Amniotic epithelial cell (primary cell): ENCODE measurements around the gene FAM241A.
A peak's percentile ranks its signal among the peaks of the same experiment; 100 is the strongest.
"Not testable (repeated sequence)": the region's sequence is repeated elsewhere in the genome, so short reads cannot be mapped to it uniquely, and the experiment has no call there.

Source experiments
- DNase-seq: peaks from one replicate; pipeline ENCODE4 v3.0.0-alpha.2; 2010; ENCODE audit warnings: low read depth

FAM241A gene

GRCh38 chr4:112173593-112174558 lies 28.6 kb downstream of the FAM241A start:
- peak; percentile 55 for DNase-seq

- DNase-seq = no peak
Observed at GRCh38 chr4:112175840-112176239, 30.6 kb downstream of the FAM241A start.

DNA sequence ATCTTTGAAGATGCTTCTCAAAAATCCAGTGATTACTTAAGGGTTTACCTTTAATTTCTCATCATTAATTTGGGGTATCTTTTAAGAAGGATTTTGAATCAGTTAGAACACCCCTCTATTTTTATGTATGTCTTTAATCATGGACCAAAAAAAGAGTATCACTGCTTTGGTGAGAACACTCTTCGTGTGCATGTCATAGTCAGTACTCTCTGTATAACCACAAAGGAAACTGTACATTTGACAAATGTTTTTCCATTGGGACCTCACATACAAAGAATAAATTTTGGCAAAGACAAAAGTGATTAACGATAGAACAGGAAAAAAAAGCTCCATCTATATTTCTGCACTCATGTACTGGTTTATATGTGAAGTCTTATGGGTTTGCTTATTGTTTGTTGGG lies 31.3 kb downstream of the FAM241A start:
- no peak for DNase-seq

GRCh38 chr4:112178741-112179140 lies 33.5 kb downstream of the FAM241A start:
- peak; percentile 37 for DNase-seq

- peak; percentile 85 for DNase-seq
Observed at GRCh38 chr4:112181358-112182000, 36.2 kb downstream of the FAM241A start.

DNA sequence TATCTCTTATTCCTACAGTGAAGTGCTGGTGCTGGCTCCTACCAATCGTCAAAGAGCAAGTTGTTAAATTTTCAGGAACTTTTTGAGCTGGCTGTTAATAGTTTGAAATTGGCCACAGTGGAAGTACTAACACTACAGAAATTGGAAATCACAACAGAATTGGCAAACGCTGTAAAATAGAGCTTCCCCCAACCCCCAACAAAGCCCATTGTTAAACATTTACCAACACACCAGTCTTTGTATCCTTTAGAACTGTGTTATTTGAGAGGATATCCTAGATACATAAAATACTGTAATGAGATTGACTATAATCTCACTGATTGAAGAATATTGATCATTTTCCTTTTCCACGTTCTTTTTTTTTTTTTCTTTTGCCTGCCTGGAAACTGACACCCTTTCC lies 37.4 kb downstream of the FAM241A start:
- DNase-seq = no peak

GRCh38 chr4:112183252-112183651 lies 38.0 kb downstream of the FAM241A start:
- DNase-seq = peak; percentile 86

- DNase-seq = no peak
Observed at GRCh38 chr4:112184438-112184837, 39.2 kb downstream of the FAM241A start.

GRCh38 chr4:112185334-112185733 lies 40.1 kb downstream of the FAM241A start:
- no peak for DNase-seq

- peak; percentile 80 for DNase-seq
Observed at GRCh38 chr4:112185740-112186670, 40.8 kb downstream of the FAM241A start.

DNA sequence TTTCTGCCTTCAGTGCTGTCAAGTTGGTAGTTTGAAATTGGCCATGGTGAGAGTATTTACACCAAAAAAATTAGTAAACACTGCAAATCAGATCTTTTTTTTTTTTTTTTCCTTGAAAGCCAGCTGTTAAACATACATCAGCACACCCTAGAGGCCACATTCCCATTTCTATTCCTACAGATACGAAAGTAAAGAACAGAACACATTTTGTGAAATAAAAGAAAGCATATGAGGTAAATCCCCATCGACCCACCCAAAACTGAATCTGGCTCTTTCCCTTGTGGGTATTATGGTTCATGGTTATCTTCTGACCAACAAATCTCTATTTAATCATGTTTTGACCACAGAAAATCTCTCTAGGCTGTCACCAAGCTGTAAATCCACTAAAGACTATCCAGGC lies 44.5 kb downstream of the FAM241A start:
- DNase-seq = peak; percentile 54

DNA sequence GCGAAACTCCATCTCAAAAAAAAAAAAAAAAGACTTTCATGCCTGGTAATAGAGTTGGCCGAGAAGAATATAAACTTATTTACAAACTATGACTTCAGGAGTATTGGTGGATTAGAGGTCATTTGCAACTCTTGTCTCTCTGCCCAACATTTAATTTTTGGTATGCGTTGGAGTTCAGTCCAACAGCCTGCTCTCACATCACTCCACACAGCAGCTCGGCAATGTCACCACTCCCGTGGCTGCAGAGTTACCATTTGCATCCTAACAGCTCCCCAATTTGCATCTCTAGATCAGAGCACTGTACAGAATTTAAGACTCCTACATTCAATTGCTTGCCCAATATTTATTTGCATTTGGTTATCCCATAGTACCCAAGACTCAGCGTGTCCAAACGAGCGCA lies 45.4 kb downstream of the FAM241A start:
- DNase-seq = no peak

GRCh38 chr4:112196461-112196860 lies 51.2 kb downstream of the FAM241A start:
- no peak for DNase-seq

- DNase-seq = no peak
Observed at GRCh38 chr4:112199041-112199440, 53.8 kb downstream of the FAM241A start.

GRCh38 chr4:112201915-112202505 lies 56.8 kb downstream of the FAM241A start:
- DNase-seq = no peak

- no peak for DNase-seq
Observed at GRCh38 chr4:112203593-112203992, 58.3 kb downstream of the FAM241A start.

DNA sequence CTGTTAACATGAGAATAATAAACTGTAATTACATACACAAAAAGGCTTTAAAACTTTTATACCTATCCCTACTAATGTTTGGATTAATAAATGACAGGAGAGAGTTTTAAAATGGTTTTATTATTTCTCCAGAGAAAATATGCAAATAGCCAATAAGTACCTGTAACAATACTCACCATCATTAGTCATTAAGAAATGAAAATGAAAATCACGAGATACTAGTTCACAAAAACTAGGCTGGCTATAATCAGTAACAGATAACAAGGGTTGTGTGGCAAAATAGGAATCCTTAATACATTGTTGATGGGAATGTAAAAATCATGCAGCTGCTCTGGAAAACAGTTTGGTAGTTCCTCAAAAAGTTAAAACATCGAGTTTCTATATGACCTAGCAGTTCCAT lies 61.2 kb downstream of the FAM241A start:
- no peak for DNase-seq

- not testable (repeated sequence) for DNase-seq
Observed at GRCh38 chr4:112208137-112209095, 63.2 kb downstream of the FAM241A start.

- peak; percentile 86 for DNase-seq
Observed at GRCh38 chr4:112210777-112211176, 65.5 kb downstream of the FAM241A start.

DNA sequence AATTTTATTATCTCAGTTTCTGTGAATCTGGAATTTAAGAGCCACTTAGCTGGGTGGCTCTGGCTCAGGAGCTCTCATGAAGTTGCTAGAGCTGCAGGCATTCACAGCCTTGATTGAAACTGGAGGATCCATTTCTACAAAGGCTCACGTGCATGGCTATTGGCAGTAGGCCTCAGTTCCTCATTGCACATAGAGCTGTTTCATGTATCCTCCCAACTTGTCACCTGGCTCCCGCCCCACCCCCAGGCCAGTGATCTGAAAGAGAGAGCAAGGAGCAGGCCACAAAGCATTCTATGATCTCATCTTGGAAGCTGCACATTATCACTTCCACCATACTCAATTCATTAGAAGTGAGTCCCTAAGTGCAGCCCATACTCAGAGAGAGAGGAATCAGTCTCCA lies 67.8 kb downstream of the FAM241A start:
- DNase-seq = peak; percentile 40

DNA sequence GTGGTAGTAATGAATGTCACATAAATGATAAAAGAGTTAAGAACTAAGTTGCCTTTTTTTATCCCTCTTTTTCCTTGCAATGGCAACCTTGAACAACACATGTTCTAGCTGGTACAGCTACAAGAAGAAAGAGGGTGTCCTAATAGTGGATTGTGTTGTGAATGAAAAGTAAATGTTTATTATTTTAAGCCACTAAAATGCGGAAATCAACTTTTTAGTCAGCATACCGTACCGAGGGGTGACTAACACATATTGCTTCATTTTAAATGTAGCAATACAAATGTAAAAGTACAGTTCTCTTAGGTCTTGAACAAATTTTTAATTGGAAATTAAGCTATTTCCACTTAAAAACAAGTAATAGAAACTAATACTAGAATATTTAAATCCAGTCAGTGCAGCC lies 68.6 kb downstream of the FAM241A start:
- peak; percentile 93 for DNase-seq
